ENCODE data around the gene SIK3. TPM values are rescaled to one million over a fixed set of nuclear protein-coding genes. Genes with fewer than 3 reads are reported as not detected.

The SIK3 gene
- total RNA-seq, 1 donor = 25.7 TPM

GRCh38 chr11:116903090-116903489, 195.1 kb downstream of the SIK3 start:
- Histone ChIP-seq H3K9me3 (ENCODE audit: low read depth, low read length) (no peaks in the 10 kb centered on the region), H2AFZ (ENCODE audit: low read length) (no peak overlapping the region), H3K4me3 (ENCODE audit: insufficient read depth, low read length) (no peak overlapping the region), H3K27me3 (ENCODE audit: insufficient read depth, low read length) (no peaks in the 10 kb centered on the region), H3K36me3 (ENCODE audit: insufficient read depth, low read length) (no peaks in the 10 kb centered on the region), H3K27ac (ENCODE audit: low read depth, low read length) (no peak overlapping the region), H3K4me1 (ENCODE audit: insufficient read depth, low read length) (no peaks in the 10 kb centered on the region), H4K20me1 (ENCODE audit: insufficient read depth, low read length) (no peaks in the 10 kb centered on the region), H3K4me2 (ENCODE audit: insufficient read depth, low read length) (no peak overlapping the region), H3K79me2 (ENCODE audit: insufficient read depth, low read length) (no peaks in the 10 kb centered on the region)
- no peak for DNase-seq (ENCODE audit: insufficient read length, low spot score, missing footprints)
- no peak for TF ChIP-seq CTCF (IDR thresholded peaks at IDR 0.05; ENCODE audit: extremely low read depth, low read depth, low read length)

DNA sequence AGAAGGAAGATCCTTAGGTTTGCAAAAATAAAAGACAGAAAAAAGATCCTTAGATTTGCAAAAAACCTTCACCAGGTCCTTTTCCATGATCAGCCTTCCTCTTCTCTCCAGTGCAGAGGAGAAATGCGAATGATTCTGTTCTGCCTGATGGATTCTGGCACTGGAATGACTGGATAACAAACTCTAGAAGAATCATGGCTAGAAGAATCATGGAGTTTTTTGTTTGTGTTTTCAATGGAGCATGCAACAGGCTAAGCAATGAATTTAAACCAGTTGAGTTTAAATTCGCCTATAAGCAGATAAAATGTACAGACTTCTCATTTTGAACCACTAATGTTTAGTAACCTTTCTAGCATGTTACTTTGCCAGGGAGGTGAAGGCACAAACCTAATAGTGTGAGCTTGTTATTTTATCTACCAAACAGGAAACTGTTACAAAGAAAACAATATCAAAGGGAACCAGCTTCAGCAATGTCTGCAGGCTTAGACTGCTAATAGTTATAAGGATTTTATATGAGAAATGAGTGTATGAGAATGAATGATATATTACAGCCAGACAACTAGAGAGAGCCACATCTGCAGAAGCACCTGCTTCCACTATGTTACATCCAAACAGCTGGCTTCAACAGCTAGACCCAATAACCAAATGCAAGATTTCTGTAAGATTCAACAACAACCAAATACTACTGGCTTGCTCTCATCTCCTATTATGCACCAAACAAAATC, 196.1 kb downstream of the SIK3 start:
- Histone ChIP-seq H3K27ac (ENCODE audit: low read depth, low read length) (no peak overlapping the region), H3K4me3 (ENCODE audit: insufficient read depth, low read length) (no peak overlapping the region), H2AFZ (ENCODE audit: low read length) (no peak overlapping the region), H3K9me3 (ENCODE audit: low read depth, low read length) (no peaks in the 10 kb centered on the region), H4K20me1 (ENCODE audit: insufficient read depth, low read length) (no peaks in the 10 kb centered on the region), H3K4me1 (ENCODE audit: insufficient read depth, low read length) (no peaks in the 10 kb centered on the region), H3K27me3 (ENCODE audit: insufficient read depth, low read length) (no peaks in the 10 kb centered on the region), H3K36me3 (ENCODE audit: insufficient read depth, low read length) (peaks cover 1% of the 10 kb centered on the region), H3K79me2 (ENCODE audit: insufficient read depth, low read length) (no peaks in the 10 kb centered on the region), H3K4me2 (ENCODE audit: insufficient read depth, low read length) (no peak overlapping the region)
- no peak for TF ChIP-seq CTCF (IDR thresholded peaks at IDR 0.05; ENCODE audit: extremely low read depth, low read depth, low read length)
- DNase-seq (ENCODE audit: insufficient read length, low spot score, missing footprints) = no peak

DNA sequence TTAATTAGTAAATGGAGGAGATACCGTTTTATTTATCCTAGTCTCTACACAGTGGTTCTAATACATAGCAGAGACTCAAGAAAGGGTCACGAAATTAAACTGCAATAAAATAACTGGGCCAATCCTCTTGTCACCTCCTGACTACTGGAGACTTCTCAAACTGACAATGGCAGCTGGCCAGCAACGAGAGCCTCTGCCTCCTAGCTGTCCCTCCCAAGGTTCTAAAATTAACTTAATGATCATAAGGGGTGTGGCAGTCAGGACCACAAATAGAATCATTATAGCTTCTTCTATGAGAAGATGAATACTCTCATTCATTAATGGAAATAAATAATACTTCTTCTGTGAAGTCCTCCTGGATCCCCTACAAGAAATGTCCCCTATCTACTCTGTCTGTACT, 197.0 kb downstream of the SIK3 start:
- no peak for TF ChIP-seq CTCF (IDR thresholded peaks at IDR 0.05; ENCODE audit: extremely low read depth, low read depth, low read length)
- Histone ChIP-seq H3K79me2 (ENCODE audit: insufficient read depth, low read length) (no peaks in the 10 kb centered on the region), H3K27ac (ENCODE audit: low read depth, low read length) (no peak overlapping the region), H3K4me3 (ENCODE audit: insufficient read depth, low read length) (no peak overlapping the region), H3K4me1 (ENCODE audit: insufficient read depth, low read length) (no peaks in the 10 kb centered on the region), H3K27me3 (ENCODE audit: insufficient read depth, low read length) (no peaks in the 10 kb centered on the region), H2AFZ (ENCODE audit: low read length) (no peak overlapping the region), H3K36me3 (ENCODE audit: insufficient read depth, low read length) (peaks cover 7% of the 10 kb centered on the region), H3K9me3 (ENCODE audit: low read depth, low read length) (no peaks in the 10 kb centered on the region), H3K4me2 (ENCODE audit: insufficient read depth, low read length) (no peak overlapping the region), H4K20me1 (ENCODE audit: insufficient read depth, low read length) (no peaks in the 10 kb centered on the region)
- DNase-seq (ENCODE audit: insufficient read length, low spot score, missing footprints) = no peak

DNA sequence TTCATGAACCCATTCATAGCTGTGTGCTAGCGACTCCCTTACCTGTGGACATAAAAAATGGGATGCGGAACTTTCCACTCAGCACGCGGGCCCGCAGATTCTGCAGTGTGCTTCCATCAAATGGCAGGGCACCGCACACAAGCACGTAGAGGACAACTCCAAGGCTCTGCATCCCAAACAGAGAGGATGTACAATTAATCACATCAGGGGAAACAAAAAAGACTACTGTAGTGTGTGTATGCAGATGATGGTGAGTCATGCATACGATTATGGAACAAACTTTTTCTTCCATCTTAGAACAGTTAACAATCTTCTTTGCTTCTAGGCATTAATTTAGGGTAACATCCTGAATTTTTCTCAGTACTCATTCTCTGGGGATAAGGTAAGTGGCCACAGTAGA, 202.0 kb downstream of the SIK3 start:
- no peaks in the 10 kb centered on the region for H3K4me1 ChIP-seq (ENCODE audit: insufficient read depth, low read length)
- H3K4me3 ChIP-seq (ENCODE audit: insufficient read depth, low read length) = no peak overlapping the region
- no peaks in the 10 kb centered on the region for H3K9me3 ChIP-seq (ENCODE audit: low read depth, low read length)
- no peaks in the 10 kb centered on the region for H4K20me1 ChIP-seq (ENCODE audit: insufficient read depth, low read length)
- no peak overlapping the region for H3K27ac ChIP-seq (ENCODE audit: low read depth, low read length)
- H2AFZ ChIP-seq (ENCODE audit: low read length) = no peak overlapping the region
- no peaks in the 10 kb centered on the region for H3K79me2 ChIP-seq (ENCODE audit: insufficient read depth, low read length)
- no peaks in the 10 kb centered on the region for H3K27me3 ChIP-seq (ENCODE audit: insufficient read depth, low read length)
- no peak for DNase-seq (ENCODE audit: insufficient read length, low spot score, missing footprints)
- no peak for TF ChIP-seq CTCF (IDR thresholded peaks at IDR 0.05; ENCODE audit: extremely low read depth, low read depth, low read length)
- H3K36me3 ChIP-seq (ENCODE audit: insufficient read depth, low read length) = peaks cover 17% of the 10 kb centered on the region
- H3K4me2 ChIP-seq (ENCODE audit: insufficient read depth, low read length) = no peak overlapping the region

All from osteoblast (primary cell).